Measurements from ENCODE around the gene RAX. TPM values are rescaled to one million over a fixed set of nuclear protein-coding genes. Genes with fewer than 3 reads are reported as not detected.

Gene RAX
- not detected in 2 replicates for total RNA-seq

- H3K27me3 Mint-ChIP-seq, result peaks cover 76% of the 10 kb centered on the region
- peak within 1 kb of the TSS; percentile 17 for H3K27ac Mint-ChIP-seq
- no peaks in the 10 kb centered on the region for H3K36me3 Mint-ChIP-seq (ENCODE audit: low read depth)
- DNase-seq, result peak; percentile 73
- intact Hi-C loops (cut with micrococcal nuclease), result loop anchor here (5.0 kb wide), 3 partner anchors 51 to 1836 kb away; partner anchors contain the start of genes GRP, LMAN1 and ONECUT2
- H3K4me3 Mint-ChIP-seq, result peak within 1 kb of the TSS; percentile 5
- H3K9me3 Mint-ChIP-seq, result no peaks in the 10 kb centered on the region
- peaks cover 11% of the 10 kb centered on the region for H3K4me1 Mint-ChIP-seq
Measured at GRCh38 chr18:59272891-59273758, at the start of gene RAX. Gene RAX, minus strand, starts transcription at chr18:59273454. Its CDS starts 248 bp downstream, at chr18:59273206.

GRCh38 chr18:59318460-59319050 lies 45.3 kb upstream of the RAX start, which contains the start of gene CPLX4:
Gene CPLX4, minus strand, starts transcription at chr18:59318649. Its CDS starts 187 bp downstream, at chr18:59318462.
- no peak for DNase-seq

GRCh38 chr18:59311631-59312030 lies 38.4 kb upstream of the RAX start:
- intact Hi-C loops (cut with micrococcal nuclease), result no loop called here
- no peak for DNase-seq
- Mint-ChIP-seq H3K4me1 (no peaks in the 10 kb centered on the region), H3K9me3 (no peaks in the 10 kb centered on the region), H3K36me3 (ENCODE audit: low read depth) (no peaks in the 10 kb centered on the region), H3K4me3 (no peak overlapping the region), H3K27me3 (peaks cover 49% of the 10 kb centered on the region), H3K27ac (no peak overlapping the region)

More at GRCh38 chr18:59318460-59319050, 45.3 kb upstream of the RAX start, which contains the start of gene CPLX4:
- intact Hi-C loops (cut with micrococcal nuclease), result no loop called here
- Mint-ChIP-seq H3K36me3 (ENCODE audit: low read depth) (no peaks in the 10 kb centered on the region), H3K4me3 (no peak within 1 kb of the TSS), H3K9me3 (no peaks in the 10 kb centered on the region), H3K4me1 (no peaks in the 10 kb centered on the region), H3K27ac (no peak within 1 kb of the TSS), H3K27me3 (peaks cover 33% of the 10 kb centered on the region)

GRCh38 chr18:59308938-59309260 lies 35.6 kb upstream of the RAX start:
- Mint-ChIP-seq H3K27ac (no peak overlapping the region), H3K9me3 (no peaks in the 10 kb centered on the region), H3K27me3 (peaks cover 55% of the 10 kb centered on the region), H3K36me3 (ENCODE audit: low read depth) (no peaks in the 10 kb centered on the region), H3K4me3 (peak overlapping the region; percentile 73), H3K4me1 (no peaks in the 10 kb centered on the region)
- DNase-seq, result no peak
- intact Hi-C loops (cut with micrococcal nuclease), result loop anchor here (1.0 to 2.0 kb wide), 2 partner anchors 60 to 94 kb away; no protein-coding TSS in a partner anchor

- Mint-ChIP-seq H3K27ac (no peak overlapping the region), H3K4me1 (no peaks in the 10 kb centered on the region), H3K27me3 (peaks cover 56% of the 10 kb centered on the region), H3K36me3 (ENCODE audit: low read depth) (no peaks in the 10 kb centered on the region), H3K4me3 (peak overlapping the region; percentile 73), H3K9me3 (no peaks in the 10 kb centered on the region)
- peak; percentile 93 for DNase-seq
- intact Hi-C loops (cut with micrococcal nuclease), result loop anchor here (1.0 to 2.0 kb wide), 2 partner anchors 59 to 94 kb away; no protein-coding TSS in a partner anchor
Measured at GRCh38 chr18:59308248-59308937, 35.1 kb upstream of the RAX start.

DNA sequence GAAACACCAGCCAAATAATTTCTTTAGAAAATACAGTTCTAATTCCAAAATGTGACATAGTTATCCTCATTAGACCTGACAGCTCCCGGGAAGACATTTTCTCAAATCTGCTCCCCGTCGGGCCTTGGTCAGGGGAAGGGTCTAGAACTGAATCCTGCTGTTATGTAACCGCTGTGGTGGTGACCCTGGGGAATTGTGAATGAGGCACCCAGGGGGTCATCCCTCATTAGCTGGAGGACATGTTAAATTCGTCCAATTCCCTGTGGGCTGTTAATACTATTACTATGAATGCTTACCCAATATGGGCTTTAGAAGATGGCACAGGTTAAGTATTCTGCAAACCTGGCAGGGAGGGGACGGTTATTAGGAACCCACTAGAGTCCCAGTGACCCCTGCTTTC lies 33.4 kb upstream of the RAX start:
- no peak overlapping the region for H3K27ac Mint-ChIP-seq
- H3K4me1 Mint-ChIP-seq, result no peaks in the 10 kb centered on the region

DNA sequence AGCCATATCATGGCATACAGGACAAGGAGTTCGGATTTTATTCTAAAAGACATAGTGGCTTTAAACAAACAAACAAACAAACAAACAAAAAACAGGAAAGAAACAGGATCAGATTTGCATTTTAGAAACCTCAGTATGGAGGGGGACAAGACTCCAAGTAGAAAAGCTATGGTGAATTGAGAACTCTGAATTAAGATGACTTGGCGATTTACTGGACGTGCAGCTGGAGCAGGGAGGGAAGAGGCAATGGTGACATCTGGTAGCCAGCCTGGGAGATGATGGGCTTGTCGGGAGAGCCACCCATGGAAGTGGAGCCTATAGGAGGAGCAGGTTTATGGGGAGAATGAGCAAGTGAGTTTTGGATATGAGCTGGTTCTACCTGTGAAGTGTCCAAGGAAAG lies 32.0 kb upstream of the RAX start:
- peak; percentile 32 for DNase-seq
- Mint-ChIP-seq H3K4me3 (no peak overlapping the region), H3K27me3 (peaks cover 39% of the 10 kb centered on the region), H3K27ac (no peak overlapping the region), H3K4me1 (peaks cover 4% of the 10 kb centered on the region), H3K36me3 (ENCODE audit: low read depth) (no peaks in the 10 kb centered on the region), H3K9me3 (no peaks in the 10 kb centered on the region)
- intact Hi-C loops (cut with micrococcal nuclease), result no loop called here

More for the DNA sequence above, 33.4 kb upstream of the RAX start:
- peaks cover 49% of the 10 kb centered on the region for H3K27me3 Mint-ChIP-seq
- H3K36me3 Mint-ChIP-seq (ENCODE audit: low read depth), result no peaks in the 10 kb centered on the region
- no peak for DNase-seq
- no peaks in the 10 kb centered on the region for H3K9me3 Mint-ChIP-seq
- intact Hi-C loops (cut with micrococcal nuclease), result no loop called here
- no peak overlapping the region for H3K4me3 Mint-ChIP-seq

GRCh38 chr18:59303656-59304195 lies 30.5 kb upstream of the RAX start:
- Mint-ChIP-seq H3K9me3 (no peaks in the 10 kb centered on the region), H3K4me1 (peaks cover 4% of the 10 kb centered on the region)

DNA sequence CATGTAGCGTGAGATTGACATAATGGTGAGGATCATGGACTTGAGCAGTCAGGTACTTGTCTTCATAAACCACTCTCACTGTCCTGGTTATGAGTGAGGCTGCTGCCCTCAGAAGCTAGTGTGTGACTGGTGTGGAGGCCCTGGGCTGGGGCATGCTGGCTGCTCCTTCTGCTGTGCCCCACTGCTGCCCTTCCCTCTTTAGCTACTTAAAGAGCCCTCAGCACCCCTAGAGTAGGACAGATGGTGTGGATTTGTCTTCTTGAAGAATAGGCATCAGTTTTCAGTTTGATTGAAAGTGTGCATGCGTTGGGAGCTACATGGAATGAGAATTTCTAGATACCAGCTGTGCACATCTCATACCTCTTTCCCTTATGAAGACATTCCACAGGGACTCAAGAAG lies 29.8 kb upstream of the RAX start:
- peaks cover 4% of the 10 kb centered on the region for H3K4me1 Mint-ChIP-seq
- intact Hi-C loops (cut with micrococcal nuclease), result no loop called here
- peaks cover 25% of the 10 kb centered on the region for H3K27me3 Mint-ChIP-seq
- no peaks in the 10 kb centered on the region for H3K36me3 Mint-ChIP-seq (ENCODE audit: low read depth)
- H3K4me3 Mint-ChIP-seq, result no peak overlapping the region
- no peaks in the 10 kb centered on the region for H3K9me3 Mint-ChIP-seq
- DNase-seq, result no peak
- H3K27ac Mint-ChIP-seq, result no peak overlapping the region

More at GRCh38 chr18:59303656-59304195, 30.5 kb upstream of the RAX start:
- intact Hi-C loops (cut with micrococcal nuclease), result no loop called here
- Mint-ChIP-seq H3K4me3 (no peak overlapping the region), H3K36me3 (ENCODE audit: low read depth) (no peaks in the 10 kb centered on the region), H3K27ac (no peak overlapping the region), H3K27me3 (peaks cover 30% of the 10 kb centered on the region)
- no peak for DNase-seq

GRCh38 chr18:59301929-59302328 lies 28.7 kb upstream of the RAX start:
- intact Hi-C loops (cut with micrococcal nuclease), result no loop called here
- no peaks in the 10 kb centered on the region for H3K9me3 Mint-ChIP-seq
- H3K4me3 Mint-ChIP-seq, result no peak overlapping the region
- no peak overlapping the region for H3K27ac Mint-ChIP-seq
- no peaks in the 10 kb centered on the region for H3K36me3 Mint-ChIP-seq (ENCODE audit: low read depth)
- peaks cover 22% of the 10 kb centered on the region for H3K27me3 Mint-ChIP-seq
- H3K4me1 Mint-ChIP-seq, result peaks cover 4% of the 10 kb centered on the region
- no peak for DNase-seq

- no peak for DNase-seq
- intact Hi-C loops (cut with micrococcal nuclease), result no loop called here
- Mint-ChIP-seq H3K4me3 (no peak overlapping the region), H3K9me3 (no peaks in the 10 kb centered on the region), H3K4me1 (peaks cover 4% of the 10 kb centered on the region), H3K36me3 (ENCODE audit: low read depth) (no peaks in the 10 kb centered on the region), H3K27ac (no peak overlapping the region), H3K27me3 (peaks cover 22% of the 10 kb centered on the region)
Measured at GRCh38 chr18:59300676-59301285, 27.5 kb upstream of the RAX start.

- H3K9me3 Mint-ChIP-seq, result no peaks in the 10 kb centered on the region
- peaks cover 17% of the 10 kb centered on the region for H3K27me3 Mint-ChIP-seq
- no peaks in the 10 kb centered on the region for H3K36me3 Mint-ChIP-seq (ENCODE audit: low read depth)
- DNase-seq, result no peak
- intact Hi-C loops (cut with micrococcal nuclease), result no loop called here
- no peak overlapping the region for H3K4me3 Mint-ChIP-seq
- peaks cover 4% of the 10 kb centered on the region for H3K4me1 Mint-ChIP-seq
- H3K27ac Mint-ChIP-seq, result no peak overlapping the region
Measured at GRCh38 chr18:59298871-59299270, 25.6 kb upstream of the RAX start.

DNA sequence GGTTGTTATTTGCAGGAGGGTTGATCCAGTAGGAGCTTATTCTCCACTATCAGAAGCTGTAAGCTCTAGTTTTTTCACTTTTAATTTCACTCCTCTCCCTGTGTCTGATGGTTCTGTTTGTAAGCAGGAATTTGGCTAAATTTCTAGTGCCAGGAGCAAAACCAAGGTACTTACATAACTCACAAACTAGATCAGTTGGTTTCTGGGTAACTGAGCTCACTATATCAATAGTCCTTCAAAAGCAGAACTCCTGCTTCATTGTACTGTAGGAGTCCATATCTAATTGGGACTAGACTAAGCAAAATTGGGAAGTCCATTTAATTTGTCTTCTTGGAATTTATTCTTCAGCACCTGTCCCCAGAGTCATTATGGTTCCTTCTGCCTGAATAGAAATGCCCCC lies 20.1 kb upstream of the RAX start:
- H3K4me3 Mint-ChIP-seq, result no peak overlapping the region
- H3K4me1 Mint-ChIP-seq, result no peaks in the 10 kb centered on the region
- no peaks in the 10 kb centered on the region for H3K36me3 Mint-ChIP-seq (ENCODE audit: low read depth)
- H3K9me3 Mint-ChIP-seq, result no peaks in the 10 kb centered on the region
- no peak overlapping the region for H3K27ac Mint-ChIP-seq
- DNase-seq, result no peak
- intact Hi-C loops (cut with micrococcal nuclease), result no loop called here
- peaks cover 36% of the 10 kb centered on the region for H3K27me3 Mint-ChIP-seq
